Endodermal cell (in vitro differentiated cells): Measurements from ENCODE around the gene PXDN. TPM values are rescaled to one million over a fixed set of nuclear protein-coding genes. Genes with fewer than 3 reads are reported as not detected.

Experiments
- DNase-seq: peaks from one replicate; pipeline ENCODE4 v3.0.0-alpha.2; 2017
- H3K27ac ChIP-seq: 2 replicates; pipeline ENCODE4 v1.5.1; 2013; ENCODE audit warnings: mild to moderate bottlenecking, low read depth, low read length, moderate library complexity
- H3K27me3 ChIP-seq: 2 replicates; pipeline ENCODE4 v1.6.1; 2013; ENCODE audit warnings: mild to moderate bottlenecking, low read length, moderate library complexity; ENCODE audit not compliant: insufficient read depth, control insufficient read depth, poor library complexity, severe bottlenecking
- H3K36me3 ChIP-seq: 2 replicates; pipeline ENCODE4 v1.7.0; 2013; ENCODE audit warnings: mild to moderate bottlenecking, low read length, moderate library complexity; ENCODE audit not compliant: control insufficient read depth, insufficient read depth
- H3K4me1 ChIP-seq: one replicate; pipeline ENCODE4 v1.7.0; 2013; ENCODE audit warnings: low read length; ENCODE audit not compliant: control insufficient read depth, insufficient read depth
- H3K4me3 ChIP-seq: 2 replicates; pipeline ENCODE4 v1.5.1; 2013; ENCODE audit warnings: mild to moderate bottlenecking, low read length, moderate library complexity
- H3K9ac ChIP-seq: 2 replicates; pipeline ENCODE4 v1.6.1; 2013; ENCODE audit warnings: mild to moderate bottlenecking, low read length, moderate library complexity; ENCODE audit not compliant: poor library complexity, severe bottlenecking; ENCODE audit errors: extremely low read depth
- H3K9me3 ChIP-seq: 2 replicates; pipeline ENCODE4 v1.6.1; 2013; ENCODE audit warnings: mild to moderate bottlenecking, low read length, moderate library complexity; ENCODE audit not compliant: control insufficient read depth
- H3K27ac Mint-ChIP-seq: 2 replicates; pipeline ENCODE4 v1.8.0; 2020; ENCODE audit warnings: mixed read lengths
- H3K27me3 Mint-ChIP-seq: 2 replicates; pipeline ENCODE4 v1.8.0; 2021; ENCODE audit warnings: mild to moderate bottlenecking, mixed read lengths; ENCODE audit not compliant: insufficient read depth
- H3K36me3 Mint-ChIP-seq: 2 replicates; pipeline ENCODE4 v1.8.0; 2020; ENCODE audit warnings: low read depth, mixed read lengths
- H3K4me1 Mint-ChIP-seq: 2 replicates; pipeline ENCODE4 v1.8.0; 2020; ENCODE audit warnings: mixed read lengths
- H3K4me3 Mint-ChIP-seq: 2 replicates; pipeline ENCODE4 v1.8.0; 2020; ENCODE audit warnings: mild to moderate bottlenecking, moderate library complexity, mixed read lengths
- H3K9me3 Mint-ChIP-seq: 2 replicates; pipeline ENCODE4 v1.8.0; 2020; ENCODE audit warnings: mild to moderate bottlenecking, mixed read lengths
- WGBS, 2 experiments: methylation state at CpG; one replicate each; pipeline versions ENCODE4 v1.1.5 to v1.1.7; 2013; ENCODE audit warnings: missing lambda C conversion rate in 2 of 2, mixed read lengths in 1 of 2; ENCODE audit not compliant: insufficient coverage in 1 of 2, insufficient read length in 1 of 2; 5-methylcytosine and 5-hydroxymethylcytosine counted together
- total RNA-seq, 2 donors: library from RNA; stranded (reverse); fragmentation: NEBNext Ultra II Directional in 1 of 2; extraction: Animal tissue kit (Norgen Biotek cat#: 25700) in 1 of 2; gene quantifications; 2 replicates in 1 of 2; 3 replicates in 1 of 2; pipeline ENCODE4 v1.2.1, GENCODE V29; 2021
- TF ChIP-seq, protein P1 (sequence below): fragments of 200-600 bp; sonication (generic); conservative IDR thresholded peaks from 2 replicates; pipeline ENCODE4 v1.5.0; 2021; ENCODE audit warnings: antibody characterized with exemption, mild to moderate bottlenecking

The PXDN gene
- total RNA-seq, 2 donors from 2014 or later: 212 to 247 TPM

DNA sequence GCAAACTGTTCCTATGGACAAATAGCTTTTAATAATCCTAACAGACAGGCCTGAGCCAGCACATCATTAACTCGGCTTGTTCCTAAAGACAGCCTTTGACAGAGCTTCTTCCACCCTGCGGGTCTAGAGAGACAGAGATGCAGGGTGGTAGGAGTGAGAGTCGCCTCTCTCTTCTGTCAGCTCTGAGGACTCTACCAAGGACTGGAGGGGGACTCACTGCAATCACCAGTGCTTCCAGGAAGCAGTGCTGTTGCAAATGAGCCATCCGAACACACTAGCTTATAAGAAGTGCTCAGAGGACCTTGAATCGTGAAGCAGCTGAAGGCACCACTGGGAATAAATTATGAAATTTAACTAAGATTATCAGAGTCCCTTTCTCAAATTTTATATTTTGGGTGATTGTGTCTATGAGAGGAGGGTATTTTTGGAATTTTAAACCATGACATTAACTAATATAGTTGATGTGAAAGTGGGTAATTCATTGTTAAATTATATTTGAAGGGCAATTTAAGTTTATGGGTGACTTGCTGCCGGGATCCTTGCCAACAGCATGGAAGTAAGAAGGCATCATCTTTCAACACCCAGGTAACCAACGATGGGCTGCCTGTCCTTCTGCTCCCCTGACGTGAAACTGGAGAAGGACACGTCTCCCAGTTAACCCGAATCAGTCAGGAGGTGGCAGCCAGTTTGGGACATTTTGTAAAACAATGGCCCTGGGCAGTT lies 43.6 kb upstream of the PXDN start:
- Histone ChIP-seq H3K9me3 (no peaks in the 10 kb centered on the region), H3K27ac (no peak overlapping the region), H3K4me3 (no peak overlapping the region), H3K36me3 (no peaks in the 10 kb centered on the region), H3K27me3 (no peaks in the 10 kb centered on the region), H3K4me1 (no peaks in the 10 kb centered on the region), H3K9ac (no peak overlapping the region)
- H3K4me1 Mint-ChIP-seq: peaks cover 9% of the 10 kb centered on the region
- no peaks in the 10 kb centered on the region for H3K27me3 Mint-ChIP-seq
- WGBS, 2 experiments: 80 to 83% methylated on average over 9 to 10 of the region's 10 CpGs
- no peak overlapping the region for H3K4me3 Mint-ChIP-seq
- H3K27ac Mint-ChIP-seq: no peak overlapping the region
- TF ChIP-seq, protein P1, sequence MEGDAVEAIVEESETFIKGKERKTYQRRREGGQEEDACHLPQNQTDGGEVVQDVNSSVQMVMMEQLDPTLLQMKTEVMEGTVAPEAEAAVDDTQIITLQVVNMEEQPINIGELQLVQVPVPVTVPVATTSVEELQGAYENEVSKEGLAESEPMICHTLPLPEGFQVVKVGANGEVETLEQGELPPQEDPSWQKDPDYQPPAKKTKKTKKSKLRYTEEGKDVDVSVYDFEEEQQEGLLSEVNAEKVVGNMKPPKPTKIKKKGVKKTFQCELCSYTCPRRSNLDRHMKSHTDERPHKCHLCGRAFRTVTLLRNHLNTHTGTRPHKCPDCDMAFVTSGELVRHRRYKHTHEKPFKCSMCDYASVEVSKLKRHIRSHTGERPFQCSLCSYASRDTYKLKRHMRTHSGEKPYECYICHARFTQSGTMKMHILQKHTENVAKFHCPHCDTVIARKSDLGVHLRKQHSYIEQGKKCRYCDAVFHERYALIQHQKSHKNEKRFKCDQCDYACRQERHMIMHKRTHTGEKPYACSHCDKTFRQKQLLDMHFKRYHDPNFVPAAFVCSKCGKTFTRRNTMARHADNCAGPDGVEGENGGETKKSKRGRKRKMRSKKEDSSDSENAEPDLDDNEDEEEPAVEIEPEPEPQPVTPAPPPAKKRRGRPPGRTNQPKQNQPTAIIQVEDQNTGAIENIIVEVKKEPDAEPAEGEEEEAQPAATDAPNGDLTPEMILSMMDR: no peak
- no peak for DNase-seq
- no peaks in the 10 kb centered on the region for H3K9me3 Mint-ChIP-seq
- H3K36me3 Mint-ChIP-seq: no peaks in the 10 kb centered on the region

DNA sequence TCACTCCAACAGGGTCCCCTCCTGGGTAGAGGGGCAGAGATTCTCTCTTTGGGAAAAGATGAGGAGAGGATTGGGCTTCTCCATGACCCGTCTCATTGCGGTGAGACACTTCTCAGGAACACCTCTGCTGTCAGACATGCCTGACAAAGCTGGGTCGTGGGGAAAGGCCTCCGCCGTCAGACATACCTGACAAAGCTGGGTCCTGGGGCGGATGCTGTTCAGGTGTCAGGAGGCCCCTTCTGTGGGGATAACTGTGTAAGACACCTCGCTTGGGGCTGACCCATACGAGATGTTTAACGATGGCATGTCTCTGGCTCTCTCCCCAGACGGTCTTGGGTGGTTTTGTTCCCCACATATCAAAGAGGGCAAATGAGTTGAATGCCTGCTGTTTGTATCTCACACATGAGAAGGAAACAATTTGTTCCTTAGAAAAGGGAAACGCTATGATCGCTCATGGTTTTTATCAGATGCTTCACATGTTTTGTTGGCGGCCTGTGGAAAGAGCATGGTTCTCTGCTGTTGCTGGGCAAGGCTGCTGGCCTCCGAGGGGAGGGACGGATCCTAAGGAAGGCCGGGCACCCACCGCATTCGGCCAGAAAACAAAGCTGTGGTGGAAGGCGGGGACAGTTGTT lies 40.8 kb upstream of the PXDN start:
- Mint-ChIP-seq H3K27ac (no peak overlapping the region), H3K4me3 (no peak overlapping the region), H3K36me3 (no peaks in the 10 kb centered on the region), H3K27me3 (peaks cover 1% of the 10 kb centered on the region), H3K4me1 (peaks cover 12% of the 10 kb centered on the region), H3K9me3 (no peaks in the 10 kb centered on the region)
- no peak overlapping the region for H3K4me3 ChIP-seq
- H3K36me3 ChIP-seq: no peaks in the 10 kb centered on the region
- WGBS, 2 experiments: 92 to 95% methylated on average over 16 to 19 of the region's 19 CpGs
- no peak for DNase-seq
- TF ChIP-seq, protein P1: no peak
- no peak overlapping the region for H3K27ac ChIP-seq
- no peaks in the 10 kb centered on the region for H3K9me3 ChIP-seq
- no peak overlapping the region for H3K9ac ChIP-seq
- H3K4me1 ChIP-seq: no peaks in the 10 kb centered on the region
- no peaks in the 10 kb centered on the region for H3K27me3 ChIP-seq

DNA sequence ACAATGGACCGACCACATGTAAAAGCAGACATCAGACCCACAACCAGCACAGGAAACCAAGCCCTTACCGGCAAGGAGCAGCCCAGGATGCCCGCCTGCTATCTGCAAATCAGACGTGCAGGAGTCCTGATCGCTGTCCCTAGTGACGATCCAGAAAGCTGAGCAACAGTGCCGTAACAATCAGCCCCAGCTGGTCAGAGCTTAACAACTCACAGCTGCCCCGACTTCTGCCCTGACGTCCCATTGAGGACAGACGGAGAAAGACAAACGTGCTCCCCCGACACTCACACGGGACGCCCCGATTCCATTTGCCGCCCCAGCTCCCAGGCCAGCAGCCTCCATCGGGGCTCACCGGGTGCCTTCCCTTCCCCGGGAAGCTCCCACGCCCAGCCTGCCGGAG lies 39.8 kb upstream of the PXDN start:
- no peak for DNase-seq
- Mint-ChIP-seq H3K27me3 (peaks cover 1% of the 10 kb centered on the region), H3K4me3 (no peak overlapping the region), H3K36me3 (no peaks in the 10 kb centered on the region), H3K27ac (no peak overlapping the region), H3K4me1 (peaks cover 12% of the 10 kb centered on the region), H3K9me3 (no peaks in the 10 kb centered on the region)
- TF ChIP-seq, protein P1: no peak
- no peaks in the 10 kb centered on the region for H3K9me3 ChIP-seq
- H3K36me3 ChIP-seq: no peaks in the 10 kb centered on the region
- H3K27ac ChIP-seq: no peak overlapping the region
- H3K4me3 ChIP-seq: no peak overlapping the region
- H3K4me1 ChIP-seq: no peaks in the 10 kb centered on the region
- 88 to 90% methylated on average over 20 to 21 of the region's 21 CpGs for WGBS, 2 experiments
- no peaks in the 10 kb centered on the region for H3K27me3 ChIP-seq
- H3K9ac ChIP-seq: no peak overlapping the region
